HG03139 (cell line): ENCODE data around the gene COX8A.
"Not testable (repeated sequence)": the region's sequence is repeated elsewhere in the genome, so short reads cannot be mapped to it uniquely, and the experiment has no call there.

Experiments used
- ATAC-seq: cut with Tn5 transposase; IDR thresholded peaks from one replicate; pipeline ENCODE4 v1.9.1; 2021; ENCODE audit not compliant: unreplicated experiment

The COX8A gene

GRCh38 chr11:63969461-63969860 is 5.0 kb upstream of the COX8A start:
- no peak for ATAC-seq

DNA sequence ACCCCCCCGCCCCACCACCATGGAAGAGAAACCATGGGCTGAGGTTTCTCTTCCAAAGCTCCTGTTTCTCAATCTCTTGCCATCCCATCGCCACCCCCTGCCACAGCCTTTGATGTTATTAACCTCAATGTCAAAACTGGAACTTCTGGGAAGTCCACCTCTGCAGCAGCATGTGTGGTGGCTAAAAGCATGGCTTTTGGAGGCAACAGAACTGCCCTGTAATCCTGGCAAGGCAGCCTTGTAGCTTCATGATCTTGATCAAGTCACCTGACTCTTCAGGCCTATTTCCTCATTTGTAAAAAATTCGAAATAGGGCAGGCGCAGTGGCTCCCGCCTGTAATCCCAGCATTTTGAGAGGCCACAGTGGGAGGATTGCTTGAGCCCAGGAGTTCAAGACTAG is 3.5 kb upstream of the COX8A start:
- no peak for ATAC-seq

- ATAC-seq, result not testable (repeated sequence)
Observed at GRCh38 chr11:63973912-63974258, 535 bp upstream of the COX8A start.

DNA sequence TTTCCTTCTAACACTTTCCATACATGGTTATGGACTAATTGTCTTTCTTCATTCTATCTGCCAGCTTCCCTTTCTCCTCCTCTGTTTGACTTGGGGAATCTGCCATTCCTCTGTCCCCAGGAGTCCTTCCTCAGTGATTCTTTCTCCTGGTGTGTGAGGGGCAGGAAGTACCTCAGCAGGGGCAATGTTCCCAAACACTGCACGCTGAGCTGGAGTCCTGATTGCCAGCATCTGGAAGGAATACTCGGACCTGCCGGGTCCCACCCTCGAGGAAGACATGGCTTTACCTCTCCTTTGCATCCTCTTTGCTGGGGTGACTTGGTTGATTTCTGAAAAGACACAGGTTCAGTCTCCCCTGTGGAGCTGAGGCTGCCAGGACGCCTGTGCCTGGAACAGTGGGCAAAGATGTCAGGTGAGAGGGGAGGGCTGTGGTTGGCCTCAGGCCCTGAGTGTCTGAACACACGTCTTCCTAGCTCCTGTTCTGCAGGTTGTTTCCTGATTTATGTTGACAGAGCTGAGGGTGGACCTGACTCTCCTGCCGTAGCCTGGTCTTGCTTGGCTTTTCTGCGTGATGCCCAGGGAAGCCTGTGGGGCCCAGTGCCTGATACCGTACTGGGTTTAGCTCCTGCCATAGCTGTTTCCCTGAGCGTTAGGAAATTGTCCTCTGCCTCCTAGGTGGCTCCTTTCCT is 4.3 kb downstream of the COX8A start:
- no peak for ATAC-seq

GRCh38 chr11:63979426-63979825 is 5.0 kb downstream of the COX8A start:
- ATAC-seq, result no peak

GRCh38 chr11:63985812-63986155 is 11.4 kb downstream of the COX8A start:
- no peak for ATAC-seq

GRCh38 chr11:63986156-63986931 is 11.9 kb downstream of the COX8A start, which contains the start of gene OTUB1:
TSS of gene OTUB1 (plus strand) at chr11:63986438. CDS start at chr11:63986457, 19 bp downstream.
- peak; percentile 87 for ATAC-seq

- ATAC-seq, result no peak
Observed at GRCh38 chr11:63986932-63987513, 12.6 kb downstream of the COX8A start.

DNA sequence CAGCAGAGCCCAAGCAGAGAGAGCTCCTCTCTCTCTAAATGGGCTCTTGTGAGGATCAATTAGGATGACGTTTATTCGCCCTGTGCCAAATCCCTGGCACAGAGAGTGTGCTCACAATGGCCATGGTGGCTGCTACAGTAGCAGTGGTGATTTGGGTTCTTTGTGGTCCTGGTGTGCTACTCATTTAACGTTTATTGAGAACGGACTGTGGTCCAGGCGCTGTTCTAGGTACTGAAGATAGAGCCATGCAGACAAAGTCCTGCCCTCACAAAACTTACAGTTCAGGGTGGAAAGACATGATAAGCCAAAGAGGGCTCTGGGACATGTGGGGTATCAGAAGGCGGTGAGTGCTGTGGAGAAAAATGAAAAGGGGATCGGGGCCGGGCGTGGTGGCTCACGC is 17.1 kb downstream of the COX8A start:
- no peak for ATAC-seq

DNA sequence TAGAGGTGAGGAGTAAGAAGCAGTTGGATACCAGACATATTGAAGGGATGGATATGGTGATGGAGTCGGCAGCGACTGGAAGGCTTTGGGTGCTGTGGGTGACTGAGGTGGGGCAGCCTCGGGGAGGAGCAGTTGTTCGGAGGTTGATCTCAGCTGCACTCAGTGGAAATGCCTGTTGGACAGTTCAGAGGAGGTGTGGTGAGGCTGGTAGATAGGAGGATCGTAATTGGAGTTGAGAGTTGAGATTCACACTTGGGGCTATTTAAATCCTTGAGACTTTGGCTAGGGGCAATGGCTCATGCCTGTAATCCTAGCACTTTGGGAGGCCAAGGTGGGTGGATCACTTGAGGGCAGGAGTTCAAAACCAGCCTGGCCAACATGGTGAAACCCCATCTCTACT is 18.7 kb downstream of the COX8A start:
- ATAC-seq, result no peak

- no peak for ATAC-seq
Observed at GRCh38 chr11:63993993-63994392, 19.6 kb downstream of the COX8A start.

- ATAC-seq, result no peak
Observed at GRCh38 chr11:63996512-63996911, 22.1 kb downstream of the COX8A start.

DNA sequence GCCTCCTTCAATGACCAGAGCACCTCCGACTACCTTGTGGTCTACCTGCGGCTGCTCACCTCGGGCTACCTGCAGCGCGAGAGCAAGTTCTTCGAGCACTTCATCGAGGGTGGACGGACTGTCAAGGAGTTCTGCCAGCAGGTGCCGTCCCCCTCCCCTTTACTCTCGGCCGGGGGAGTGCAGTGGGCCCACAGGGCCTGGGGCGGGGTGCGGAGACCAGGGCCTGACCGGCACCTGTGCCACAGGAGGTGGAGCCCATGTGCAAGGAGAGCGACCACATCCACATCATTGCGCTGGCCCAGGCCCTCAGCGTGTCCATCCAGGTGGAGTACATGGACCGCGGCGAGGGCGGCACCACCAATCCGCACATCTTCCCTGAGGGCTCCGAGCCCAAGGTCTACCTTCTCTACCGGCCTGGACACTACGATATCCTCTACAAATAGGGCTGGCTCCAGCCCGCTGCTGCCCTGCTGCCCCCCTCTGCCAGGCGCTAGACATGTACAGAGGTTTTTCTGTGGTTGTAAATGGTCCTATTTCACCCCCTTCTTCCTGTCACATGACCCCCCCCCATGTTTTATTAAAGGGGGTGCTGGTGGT is 22.8 kb downstream of the COX8A start:
- no peak for ATAC-seq

DNA sequence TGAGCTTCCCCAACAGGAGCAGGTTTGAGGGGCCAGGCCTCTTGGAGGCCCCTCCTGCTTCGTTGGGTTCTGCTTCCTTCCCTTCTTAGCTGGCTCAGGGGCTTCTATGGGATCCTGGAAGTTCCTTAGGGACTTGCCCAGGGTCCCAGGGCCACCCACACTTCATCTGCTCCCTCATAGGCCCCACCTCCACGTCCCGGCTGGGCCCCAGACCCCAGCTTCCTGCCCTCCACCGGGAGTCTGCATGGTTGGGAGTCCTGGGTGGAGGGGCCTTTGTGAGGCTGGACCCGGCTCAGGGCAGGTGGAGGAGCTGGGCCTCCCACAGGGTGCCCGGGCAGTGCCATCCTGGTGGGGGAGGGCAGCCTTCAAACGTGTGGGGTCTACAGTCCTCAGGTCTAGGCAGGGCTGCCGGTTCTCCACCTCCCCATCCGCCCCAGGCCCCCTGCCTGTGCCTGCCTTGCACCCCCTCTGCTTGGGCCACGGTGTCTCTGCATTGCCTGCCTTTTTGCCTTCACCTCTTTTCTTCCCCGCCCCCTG is 23.4 kb downstream of the COX8A start:
- ATAC-seq, result no peak

GRCh38 chr11:63998558-63999348 is 24.3 kb downstream of the COX8A start:
- no peak for ATAC-seq

GRCh38 chr11:63999349-64000025 is 25.1 kb downstream of the COX8A start:
- ATAC-seq, result no peak

DNA sequence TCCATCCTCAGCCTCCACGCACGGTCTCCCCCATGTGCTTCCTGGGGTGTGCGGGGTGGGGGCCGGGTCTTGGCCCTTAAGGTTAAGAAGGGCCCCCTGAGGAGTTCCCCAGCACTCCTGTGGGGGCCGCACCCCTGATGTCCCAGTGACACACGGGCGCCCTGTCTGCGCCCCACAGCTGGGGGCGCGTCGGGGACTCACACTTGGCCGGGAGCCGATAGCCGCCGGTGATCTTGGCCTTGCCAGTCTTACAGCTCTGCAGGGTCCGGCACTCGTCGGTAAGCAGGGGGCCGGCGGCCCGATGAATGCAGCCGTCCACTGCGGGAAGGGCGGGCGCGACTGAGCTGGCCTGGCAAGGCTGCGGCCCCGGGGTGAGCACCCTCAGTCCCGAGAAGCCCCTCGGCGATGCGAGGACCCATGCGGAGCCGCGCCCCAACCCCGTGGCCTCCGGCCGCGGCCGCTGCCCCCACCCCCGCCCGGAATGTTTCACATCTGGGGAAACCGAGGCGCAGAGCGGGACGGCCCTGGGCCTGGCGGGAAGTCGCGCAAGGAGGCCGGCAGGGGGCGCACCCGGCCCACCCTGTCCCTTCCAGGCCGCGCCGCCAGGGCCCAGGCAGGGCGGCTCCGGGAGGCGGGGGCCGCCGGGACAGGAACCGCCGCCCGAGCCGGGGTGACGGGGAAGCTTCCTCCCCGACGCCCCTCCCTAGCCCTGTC is 25.8 kb downstream of the COX8A start:
- ATAC-seq, result no peak

- ATAC-seq, result no peak
Observed at GRCh38 chr11:64000740-64001483, 26.5 kb downstream of the COX8A start.
